NOMO-1 treated with DMSO at 0.1 percent for 48 hours (cell line): Measurements from ENCODE around the gene PLCB1.

ENCODE experiments used
- DNase-seq: peaks from one replicate; lab custom pipeline; 2025; ENCODE audit not compliant: unreplicated experiment; lab: John Stamatoyannopoulos, UW

PLCB1 gene

DNA sequence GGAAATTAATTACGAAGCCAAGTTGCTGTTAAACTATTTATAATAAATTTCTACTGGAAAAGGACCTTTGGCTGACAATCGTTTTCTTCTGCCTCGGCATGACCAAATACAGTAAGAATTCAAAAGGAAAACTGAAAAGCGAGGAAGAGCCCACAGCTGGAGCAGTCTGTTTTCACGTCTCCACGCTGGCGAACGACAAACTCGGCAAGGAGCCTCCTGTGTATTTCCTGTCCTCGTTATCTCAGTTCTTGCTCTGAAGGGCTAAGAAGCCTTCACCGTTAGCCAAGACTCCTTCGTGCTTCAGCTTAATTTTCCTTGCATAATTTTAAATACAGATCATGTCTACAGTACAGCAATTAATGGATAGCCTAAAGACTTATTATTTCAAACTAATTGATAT is 722.5 kb downstream of the PLCB1 start:
- DNase-seq, result no peak

- DNase-seq, result no peak
Observed at GRCh38 chr20:8855315-8855714, 723.2 kb downstream of the PLCB1 start.

DNA sequence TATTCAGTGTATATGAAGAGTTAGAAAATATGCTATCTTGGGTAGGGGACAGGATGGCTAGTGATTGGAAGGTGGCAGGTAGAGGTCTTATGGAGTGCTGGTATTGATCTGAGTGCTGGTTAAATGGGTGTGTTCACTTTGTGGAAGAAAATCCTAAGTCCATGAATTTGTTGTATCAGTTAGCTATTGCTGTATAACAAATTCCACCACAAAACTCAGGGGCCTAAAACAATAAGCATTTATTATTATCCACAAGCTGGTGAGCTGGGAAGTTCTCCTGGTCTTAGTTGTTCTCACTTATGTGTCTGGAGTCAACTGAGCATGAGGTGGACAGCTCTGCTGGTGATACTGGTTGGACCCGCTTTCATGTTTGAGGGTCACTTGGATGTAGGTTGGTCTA is 724.6 kb downstream of the PLCB1 start:
- DNase-seq, result no peak

- DNase-seq, result no peak
Observed at GRCh38 chr20:8858181-8858787, 726.2 kb downstream of the PLCB1 start.

DNA sequence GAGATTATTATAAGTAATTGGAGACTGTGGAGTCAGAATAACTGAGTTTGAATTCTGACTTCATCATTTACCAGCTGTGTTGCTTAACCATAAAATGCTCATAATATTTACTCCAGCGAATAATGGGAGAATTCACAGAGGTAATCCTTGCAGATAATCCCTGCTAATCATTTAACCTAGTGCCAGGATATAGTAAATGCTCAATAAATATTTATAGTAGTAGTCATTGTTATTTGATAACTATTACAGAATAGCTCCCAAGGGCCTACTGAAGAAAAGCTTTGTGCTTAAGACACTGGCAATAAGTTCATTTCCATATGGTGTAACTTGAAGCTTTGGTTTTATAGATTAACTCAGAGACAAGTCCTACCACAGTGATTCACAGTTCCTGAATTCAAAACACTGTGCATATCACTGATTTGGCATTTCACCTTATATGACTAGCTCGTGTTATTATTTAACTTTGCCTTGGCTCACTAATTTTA is 728.0 kb downstream of the PLCB1 start:
- DNase-seq, result no peak

DNA sequence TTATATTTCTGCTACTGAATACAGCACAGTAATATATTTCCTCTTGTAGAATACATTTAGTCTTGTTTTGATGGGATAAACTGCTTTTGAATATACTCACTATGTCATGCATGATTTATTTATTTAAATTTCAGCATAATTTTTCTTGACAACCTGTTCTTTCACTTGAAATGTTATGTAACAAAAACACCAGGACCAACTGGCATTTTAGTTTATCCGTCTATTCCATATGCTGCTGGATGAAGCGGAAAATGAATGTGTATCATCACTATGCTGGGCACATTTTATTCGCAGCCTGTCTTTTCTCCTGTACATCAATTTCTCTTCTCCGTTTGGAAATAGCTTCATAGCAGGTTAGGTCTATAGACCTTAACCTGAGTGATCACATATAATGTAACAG is 730.0 kb downstream of the PLCB1 start:
- no peak for DNase-seq

GRCh38 chr20:8865636-8866035 is 733.6 kb downstream of the PLCB1 start:
- no peak for DNase-seq

DNA sequence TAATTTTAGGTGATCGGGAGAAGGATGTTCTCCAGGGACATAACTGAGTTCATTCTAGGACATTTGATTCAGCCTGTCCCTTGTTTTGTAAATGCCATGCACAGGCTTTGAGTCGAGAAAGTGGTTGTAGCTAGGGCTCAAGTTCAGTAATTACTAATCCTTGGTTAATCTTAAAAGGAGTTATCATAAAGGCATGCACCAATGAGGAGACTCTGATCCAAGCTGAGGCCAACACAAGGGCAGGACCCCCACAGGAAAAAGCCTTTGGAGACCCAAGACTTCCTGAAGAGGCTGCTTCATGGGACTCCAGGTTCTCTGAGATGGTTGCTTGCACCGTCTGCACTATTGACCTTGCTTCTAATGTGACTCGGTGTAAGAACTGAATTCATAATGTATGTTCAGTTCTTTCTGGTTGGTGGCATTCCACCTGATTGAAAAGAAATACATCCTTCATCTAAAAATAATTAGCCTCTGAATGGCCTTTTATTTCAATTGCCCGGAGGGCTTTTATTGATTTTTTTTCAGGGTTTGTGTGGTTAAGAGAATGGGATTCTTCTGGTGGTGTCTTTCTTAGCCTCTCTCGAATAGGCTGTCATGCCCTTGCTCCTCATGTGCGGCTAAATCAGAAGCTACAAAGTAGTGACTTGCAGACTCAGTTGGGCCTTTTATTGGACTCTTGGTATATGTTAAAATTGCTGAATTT is 735.1 kb downstream of the PLCB1 start:
- DNase-seq, result no peak

- DNase-seq, result no peak
Observed at GRCh38 chr20:8870652-8871051, 738.6 kb downstream of the PLCB1 start.

DNA sequence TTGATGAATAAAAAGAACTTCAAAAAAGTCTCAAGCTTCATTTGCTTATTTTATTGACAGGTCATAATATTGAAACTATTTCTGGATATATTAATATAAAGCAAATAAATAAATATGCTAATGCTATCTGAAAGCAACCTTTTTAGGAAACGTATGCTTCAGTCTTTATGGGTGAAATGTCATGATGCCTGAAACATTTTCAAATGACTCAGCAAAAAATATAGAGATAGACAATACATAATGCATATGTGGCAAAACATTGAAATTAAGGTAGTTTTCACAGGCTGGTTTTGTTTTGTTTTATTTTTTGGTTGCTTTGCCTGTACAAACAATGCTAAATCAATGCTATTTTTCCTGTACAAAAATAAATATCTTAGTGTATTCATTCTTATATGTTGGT is 742.4 kb downstream of the PLCB1 start:
- no peak for DNase-seq

DNA sequence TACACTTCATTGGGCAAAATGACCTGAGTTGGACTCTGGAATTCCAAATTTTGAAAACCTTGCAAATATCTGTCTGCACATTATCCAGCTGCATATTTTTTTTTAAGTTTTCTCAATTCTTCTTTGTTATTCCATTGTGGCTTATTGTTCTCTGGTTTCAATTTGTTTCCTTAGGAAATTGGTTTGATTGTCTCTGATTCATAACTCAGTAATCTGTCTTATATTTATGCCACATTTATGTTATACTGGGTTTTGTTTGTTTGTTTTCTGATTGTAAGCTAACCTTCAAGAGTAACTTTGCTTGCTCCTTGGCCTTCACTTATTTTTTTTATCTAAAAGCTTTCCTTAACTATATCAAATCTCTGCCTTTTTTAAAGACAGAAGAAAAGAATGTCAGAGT is 743.5 kb downstream of the PLCB1 start:
- DNase-seq, result no peak

GRCh38 chr20:8876366-8876765 is 744.3 kb downstream of the PLCB1 start:
- DNase-seq, result no peak

DNA sequence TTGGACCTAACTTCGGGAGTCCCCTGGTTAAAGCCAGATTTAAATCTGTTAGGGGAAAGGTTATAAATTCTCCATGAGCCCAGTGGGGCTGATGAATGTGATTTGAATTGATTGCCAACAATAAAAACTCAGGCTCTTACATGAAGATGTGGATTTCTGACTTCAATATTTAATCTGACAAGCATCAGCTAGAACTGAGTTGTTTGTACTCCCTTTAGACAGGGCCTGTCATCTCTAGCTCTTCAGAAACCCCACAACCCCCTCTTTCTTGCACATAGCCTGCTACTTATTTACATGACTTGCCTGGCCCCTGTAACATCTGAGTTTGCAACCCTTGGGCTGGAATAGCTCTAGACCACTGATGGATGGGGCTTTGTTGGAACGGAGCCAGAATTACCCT is 745.2 kb downstream of the PLCB1 start:
- DNase-seq, result no peak

GRCh38 chr20:8879669-8880068 is 747.6 kb downstream of the PLCB1 start:
- no peak for DNase-seq

- no peak for DNase-seq
Observed at GRCh38 chr20:8880085-8880853, 748.2 kb downstream of the PLCB1 start.

DNA sequence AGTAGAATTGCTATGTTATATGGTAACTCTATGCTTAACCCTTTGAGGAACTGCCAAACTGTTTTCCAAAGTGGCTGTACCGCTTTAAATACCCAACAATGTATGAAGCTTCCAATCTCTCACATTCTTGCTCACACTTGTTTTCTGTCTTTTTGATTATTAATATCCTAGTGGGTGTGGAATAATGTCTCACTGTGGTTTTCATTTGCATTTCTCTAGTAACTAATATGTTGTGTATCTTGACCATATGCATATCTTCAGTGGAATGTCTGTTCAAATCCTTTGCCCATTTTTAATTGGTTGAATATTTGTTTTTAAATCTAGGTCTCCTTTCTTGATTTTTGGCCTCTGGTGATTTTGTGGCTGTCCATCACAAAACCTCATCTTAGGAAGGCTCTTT is 759.0 kb downstream of the PLCB1 start:
- no peak for DNase-seq

DNA sequence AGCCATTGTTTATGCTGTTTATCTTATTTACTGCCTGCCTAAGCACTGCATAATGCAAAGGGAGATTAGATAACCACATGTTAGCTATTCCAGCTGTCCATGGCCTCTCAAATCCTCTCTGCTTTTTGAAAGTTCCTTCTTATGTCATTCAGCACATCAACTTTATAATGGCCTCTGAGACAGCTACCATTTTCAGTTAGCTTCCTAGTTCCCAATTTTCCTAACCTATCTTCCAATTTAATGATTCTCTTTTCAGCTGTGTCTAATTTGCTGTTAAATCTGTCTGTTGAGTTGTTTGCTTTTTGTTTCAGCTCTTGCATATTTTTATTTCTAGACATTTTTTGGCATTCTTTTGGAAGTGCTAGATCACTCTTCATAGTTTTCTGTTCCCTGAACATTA is 763.4 kb downstream of the PLCB1 start:
- DNase-seq, result no peak

- no peak for DNase-seq
Observed at GRCh38 chr20:8898823-8899222, 766.8 kb downstream of the PLCB1 start.

DNA sequence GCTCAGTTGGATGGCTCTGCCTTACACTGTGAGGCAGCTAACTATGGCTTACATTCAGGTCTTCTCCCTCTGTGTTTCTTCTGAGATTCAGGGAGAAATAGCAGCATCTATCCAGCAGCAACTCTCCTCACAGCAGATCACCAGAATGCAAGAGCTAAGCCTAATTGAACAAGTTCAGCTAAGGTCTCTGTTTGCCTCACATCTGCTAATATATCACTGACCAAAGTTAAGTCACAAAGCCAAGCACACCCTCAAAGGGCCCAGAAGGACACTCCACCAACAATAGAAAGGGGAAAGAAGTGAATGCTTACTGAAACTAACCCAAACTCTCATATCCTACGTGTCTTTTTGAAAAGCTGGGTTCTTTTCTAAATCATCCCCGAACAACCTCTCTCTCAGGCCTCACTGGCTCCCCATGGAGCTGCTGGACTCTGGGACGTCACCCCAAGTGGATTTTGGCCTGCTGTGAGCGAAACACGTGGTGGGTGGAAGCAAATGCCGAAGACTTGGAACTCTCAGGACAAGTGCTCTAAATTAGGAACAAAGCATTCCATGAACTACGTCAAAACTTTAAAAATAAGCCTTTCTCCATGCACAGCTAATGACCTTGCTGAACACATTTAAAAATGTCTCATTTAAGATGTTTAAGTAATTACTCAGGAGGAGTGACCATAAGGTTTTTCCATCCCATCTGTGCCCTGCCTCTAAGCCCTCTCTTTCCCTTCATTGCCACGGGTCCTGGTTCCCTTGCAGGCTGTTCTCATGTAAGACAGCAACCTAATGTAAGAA is 769.4 kb downstream of the PLCB1 start:
- no peak for DNase-seq

DNA sequence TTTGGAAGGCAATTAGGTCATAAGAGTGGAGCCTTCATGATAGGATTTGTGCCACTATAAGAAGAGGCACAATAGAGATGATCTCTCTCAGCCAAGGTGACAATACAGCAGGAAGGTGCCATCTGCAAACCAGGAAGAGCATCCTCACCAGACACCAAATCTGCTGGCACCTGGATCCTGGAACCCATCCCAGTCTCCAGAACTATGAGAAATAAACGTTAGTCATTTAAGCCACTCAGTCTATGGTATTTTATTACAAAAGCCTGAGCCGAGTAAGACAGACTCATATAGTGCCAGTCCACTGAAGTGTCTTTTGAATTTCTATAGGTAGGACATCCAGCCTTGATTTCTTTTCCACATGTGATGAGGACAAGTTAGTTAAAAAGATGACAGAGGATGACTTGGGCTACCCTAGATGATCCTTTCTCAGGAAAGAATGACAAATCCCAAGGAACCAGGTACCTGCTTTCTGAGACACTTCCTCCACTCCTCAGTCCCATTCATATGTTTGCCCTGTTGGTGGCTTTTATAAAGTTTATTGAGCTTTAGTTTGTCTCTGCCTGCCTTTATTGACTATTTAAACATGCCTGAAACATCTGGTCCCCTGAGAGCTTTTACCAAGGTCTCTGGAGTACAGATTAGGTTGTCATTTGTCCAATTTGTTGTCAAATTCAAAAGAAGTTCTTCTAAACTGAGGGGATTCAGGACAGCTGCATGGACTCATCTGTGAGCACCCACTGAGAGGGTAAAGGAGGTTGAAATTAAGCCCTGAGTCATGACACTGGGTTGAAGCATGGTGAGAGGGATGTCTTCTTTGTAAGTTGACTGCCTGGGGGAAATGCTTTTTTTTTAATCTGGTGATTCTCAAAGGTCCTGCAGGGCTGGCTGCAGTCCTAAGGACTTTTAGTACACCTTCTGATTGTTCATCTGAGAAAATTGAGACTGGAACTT is 771.9 kb downstream of the PLCB1 start:
- no peak for DNase-seq
